Peyer's patch (tissue), 4 donors: ENCODE results near the gene RADIL.

Experiments used
- POLR2A ChIP-seq, 2 donors: fragments of 450-650 bp; IDR thresholded peaks; one replicate each; pipeline ENCODE4 v1.5.1; 2017; ENCODE audit warnings: antibody characterized with exemption in 2 of 2, mild to moderate bottlenecking in 2 of 2, moderate library complexity in 2 of 2
- TF ChIP-seq, protein P1 (sequence below), 6 experiments: fragments of 450-650 bp in 4 of 6; fragments of 200-600 bp in 2 of 6; sonication (generic) in 1 of 6; IDR thresholded peaks; one replicate each; pipeline ENCODE4 v1.5.1; 2017 to 2019; ENCODE audit warnings: antibody characterized with exemption in 6 of 6, mild to moderate bottlenecking in 3 of 6, moderate library complexity in 1 of 6

- TF ChIP-seq, protein P1, sequence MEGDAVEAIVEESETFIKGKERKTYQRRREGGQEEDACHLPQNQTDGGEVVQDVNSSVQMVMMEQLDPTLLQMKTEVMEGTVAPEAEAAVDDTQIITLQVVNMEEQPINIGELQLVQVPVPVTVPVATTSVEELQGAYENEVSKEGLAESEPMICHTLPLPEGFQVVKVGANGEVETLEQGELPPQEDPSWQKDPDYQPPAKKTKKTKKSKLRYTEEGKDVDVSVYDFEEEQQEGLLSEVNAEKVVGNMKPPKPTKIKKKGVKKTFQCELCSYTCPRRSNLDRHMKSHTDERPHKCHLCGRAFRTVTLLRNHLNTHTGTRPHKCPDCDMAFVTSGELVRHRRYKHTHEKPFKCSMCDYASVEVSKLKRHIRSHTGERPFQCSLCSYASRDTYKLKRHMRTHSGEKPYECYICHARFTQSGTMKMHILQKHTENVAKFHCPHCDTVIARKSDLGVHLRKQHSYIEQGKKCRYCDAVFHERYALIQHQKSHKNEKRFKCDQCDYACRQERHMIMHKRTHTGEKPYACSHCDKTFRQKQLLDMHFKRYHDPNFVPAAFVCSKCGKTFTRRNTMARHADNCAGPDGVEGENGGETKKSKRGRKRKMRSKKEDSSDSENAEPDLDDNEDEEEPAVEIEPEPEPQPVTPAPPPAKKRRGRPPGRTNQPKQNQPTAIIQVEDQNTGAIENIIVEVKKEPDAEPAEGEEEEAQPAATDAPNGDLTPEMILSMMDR (IDR thresholded peaks at IDR 0.05): no peak
- no peak for TF ChIP-seq POLR2A (IDR thresholded peaks at IDR 0.05)
Observed at GRCh38 chr7:4808565-4808964, 75.0 kb downstream of the RADIL start.
